GM20431 (cell line): ENCODE data around the gene IL13.
"Not testable (repeated sequence)": the region's sequence is repeated elsewhere in the genome, so short reads cannot be mapped to it uniquely, and the experiment has no call there.

Source experiments
- in situ Hi-C: fragments of 300-500 bp; cut with MseI, MboI; formaldehyde crosslinking; loops from one replicate; pipeline ENCODE4 v1.15.0; 2020; ENCODE audit warnings: low sequenced_read_pairs; ENCODE audit not compliant: unreplicated experiment

IL13 gene

GRCh38 chr5:132687995-132688394 lies 30.0 kb downstream of the IL13 start:
- in situ Hi-C loops = no loop called here

DNA sequence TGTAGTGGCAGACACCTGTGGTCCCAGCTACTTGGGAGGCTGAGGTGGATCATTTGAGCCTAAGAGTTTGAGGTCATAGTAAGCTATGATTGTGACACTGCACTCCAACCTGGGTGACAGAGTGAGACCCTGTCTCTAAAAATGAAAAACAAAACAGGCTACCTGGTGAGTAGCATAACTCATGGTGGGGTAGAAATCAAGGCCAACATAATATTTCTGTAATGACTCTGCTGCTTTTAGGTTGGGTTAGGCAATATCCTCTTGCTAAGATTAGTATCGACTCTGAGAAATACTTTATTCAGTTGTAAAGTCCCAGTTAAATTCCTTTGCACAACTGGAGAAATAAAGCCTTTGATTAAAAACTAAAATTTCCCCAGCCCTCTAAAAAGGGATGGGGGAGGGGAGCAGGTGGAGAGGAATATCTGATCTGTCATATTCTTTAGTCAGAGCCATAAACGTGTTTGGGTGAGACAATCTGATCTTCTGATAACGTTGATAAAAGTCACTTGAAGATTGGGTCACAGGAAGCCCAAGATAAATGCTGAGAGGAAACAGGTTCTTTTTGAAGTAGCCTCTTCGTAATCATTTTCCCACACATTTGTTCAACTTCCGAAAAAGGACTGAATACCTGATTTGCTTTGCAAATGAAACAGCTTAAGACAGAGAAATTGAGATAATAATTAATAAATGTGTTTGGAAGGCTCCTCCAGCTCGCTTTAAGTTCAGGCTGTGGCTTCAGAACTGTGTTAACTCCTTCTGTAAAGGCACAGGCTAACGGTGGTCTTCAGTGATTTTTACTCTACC lies 30.8 kb downstream of the IL13 start:
- in situ Hi-C loops = no loop called here

DNA sequence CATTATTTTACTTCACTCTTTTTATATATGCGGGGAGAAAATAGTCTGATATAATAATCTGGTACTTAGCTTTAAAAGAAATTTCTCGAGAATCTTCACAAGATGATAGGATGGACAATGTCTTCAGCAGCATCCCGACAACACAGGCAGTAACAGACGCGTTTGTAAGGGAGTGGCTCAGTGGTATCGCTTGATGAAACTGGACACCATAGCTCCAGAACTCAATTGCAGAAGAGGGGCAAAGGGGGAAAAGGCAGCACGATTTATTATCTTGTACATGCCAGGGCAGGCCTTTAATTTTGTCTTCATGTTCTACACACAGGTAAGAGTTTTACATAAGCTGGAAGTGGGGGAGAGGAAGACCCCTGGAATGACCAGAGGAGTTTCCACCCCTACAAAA lies 31.5 kb downstream of the IL13 start:
- in situ Hi-C loops = no loop called here

DNA sequence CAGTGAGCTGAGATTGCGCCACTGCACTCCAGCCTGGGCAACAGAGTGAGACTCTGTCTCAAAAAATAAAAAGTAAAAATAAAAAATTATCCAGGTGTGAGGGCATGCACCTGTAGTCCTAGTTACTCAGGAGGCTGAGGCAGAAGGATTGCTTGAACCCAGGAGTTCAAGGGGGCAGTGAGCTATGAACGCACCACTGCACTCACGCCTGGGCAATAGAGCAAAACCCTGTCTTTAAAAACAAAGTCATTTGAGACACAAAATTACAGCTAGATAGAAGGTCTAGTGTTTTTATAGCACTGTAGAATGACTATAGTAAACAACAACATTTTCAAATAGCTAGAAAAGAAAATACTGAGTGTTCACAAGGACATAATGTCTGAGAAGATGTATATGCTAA lies 32.2 kb downstream of the IL13 start:
- in situ Hi-C loops = no loop called here

DNA sequence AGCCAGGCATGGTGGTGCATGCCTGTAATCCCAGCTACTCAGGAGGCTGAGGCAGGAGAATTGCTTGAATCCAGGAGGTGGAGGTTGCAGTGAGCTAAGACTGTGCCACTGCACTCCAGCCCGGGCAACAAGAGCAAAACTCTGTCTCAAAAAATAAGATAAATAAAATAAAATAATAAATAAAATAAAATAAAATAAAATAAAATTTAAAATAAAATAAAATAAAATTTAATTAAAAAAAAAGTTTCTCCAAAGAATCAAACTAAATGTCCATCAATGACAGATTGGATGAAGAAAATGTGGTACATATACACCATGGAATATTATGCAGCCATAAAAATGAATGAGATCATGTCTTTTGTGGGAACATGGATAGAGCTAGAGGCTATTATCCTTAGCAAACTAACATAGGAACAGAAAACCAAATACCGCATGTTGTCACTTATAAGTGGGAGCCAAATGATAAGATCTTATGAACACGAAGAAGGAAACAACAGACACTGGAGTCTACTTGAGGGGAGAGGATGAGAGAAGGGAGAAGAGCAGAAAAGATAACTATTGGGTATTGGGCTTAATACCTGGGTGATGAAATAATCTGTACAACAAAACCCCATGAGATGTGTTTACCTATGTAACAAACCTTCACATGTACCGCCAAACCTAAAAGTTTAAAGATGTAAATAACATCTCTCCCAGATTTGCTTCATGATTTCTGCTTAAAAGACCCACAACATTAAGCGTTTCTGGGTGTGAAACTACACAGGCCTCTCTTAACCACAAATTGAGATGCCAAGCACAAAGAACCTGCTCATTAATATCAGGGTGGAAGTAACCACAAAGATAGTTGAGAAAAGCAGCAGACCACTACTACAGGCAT lies 34.0 kb downstream of the IL13 start:
- in situ Hi-C loops = not testable (repeated sequence)

DNA sequence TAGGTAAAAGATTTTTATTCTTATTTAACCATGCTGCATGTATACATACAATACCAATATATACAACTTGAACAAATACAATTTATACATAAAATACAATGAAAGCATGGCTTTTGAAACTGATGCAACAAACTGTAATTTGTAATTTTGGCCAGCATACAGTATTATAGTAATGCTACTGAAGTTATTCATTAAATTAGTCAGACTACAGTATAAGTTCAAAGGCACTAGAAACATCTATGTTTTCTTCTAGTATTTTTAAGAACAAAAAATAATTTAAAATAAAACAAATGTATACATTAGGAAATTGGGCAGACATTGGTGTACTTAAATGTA lies 34.6 kb downstream of the IL13 start:
- in situ Hi-C loops = no loop called here

DNA sequence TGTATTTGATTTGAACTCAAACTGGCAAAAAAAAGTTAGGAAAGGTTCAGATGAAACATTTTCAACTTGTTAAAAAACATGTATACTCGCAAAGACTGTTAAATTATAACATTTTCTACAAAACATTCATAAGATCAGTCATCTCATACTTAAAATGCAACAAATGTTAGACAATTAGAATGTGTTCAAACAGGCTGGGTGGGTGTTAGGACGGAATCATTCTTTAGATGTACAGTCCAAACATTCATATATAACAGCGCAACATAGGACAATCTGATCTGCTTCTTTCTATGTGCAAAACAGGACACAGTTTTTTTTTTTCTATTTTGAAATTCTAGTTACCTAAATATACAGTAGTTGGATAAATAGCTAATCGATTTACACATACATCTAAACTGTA lies 38.0 kb downstream of the IL13 start:
- in situ Hi-C loops = no loop called here

DNA sequence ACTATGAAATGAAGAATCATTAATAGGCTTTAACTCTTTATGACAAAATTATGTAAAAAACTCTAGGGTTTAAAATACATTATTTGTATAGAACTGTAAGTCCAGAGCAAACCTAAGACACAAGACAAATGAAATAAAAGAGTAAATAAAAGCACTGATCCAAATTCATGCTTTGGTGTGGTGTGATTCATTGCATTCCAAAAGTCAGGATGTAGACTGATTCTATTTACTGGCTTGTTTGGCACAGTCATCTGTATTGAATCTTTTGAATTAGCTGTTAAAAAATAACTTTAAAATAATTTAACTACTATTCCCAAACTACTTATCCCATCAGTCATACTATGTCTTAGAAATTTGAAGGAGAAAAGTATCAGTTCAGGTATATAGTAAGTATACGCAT lies 46.9 kb downstream of the IL13 start:
- in situ Hi-C loops = no loop called here

GRCh38 chr5:132708645-132709044 lies 50.7 kb downstream of the IL13 start:
- in situ Hi-C loops = no loop called here
